MCF 10A (cell line): ENCODE data around the gene SRSF4. TPM values are rescaled to one million over a fixed set of nuclear protein-coding genes. Genes with fewer than 3 reads are reported as not detected.

ENCODE experiments used
- BruUV-seq: library from RNA; stranded (reverse); fragments of 400-500 nt; replicated peaks from 2 replicates; lab custom pipeline; 2021; lab: Mats Ljungman, UMichigan
- CTCF ChIA-PET: fragments of 300-600 bp; sonication (Branson Sonifier 250); formaldehyde crosslinking; extraction: SDS; loops from one replicate; lab custom pipeline; 2021; ENCODE audit warnings: antibody characterized with exemption, inconsistent platforms; lab: Yijun Ruan, JAX
- POLR2A ChIA-PET: fragments of 300-600, 350-650 bp; sonication (Branson Sonifier 250); formaldehyde crosslinking; extraction: SDS; loops from one replicate; lab custom pipeline; 2020; ENCODE audit warnings: antibody characterized with exemption, inconsistent platforms; lab: Yijun Ruan, JAX
- DNase-seq: peaks from one replicate; pipeline ENCODE4 v3.0.0-alpha.2; 2018; ENCODE audit not compliant: unreplicated experiment
- H3K27ac Mint-ChIP-seq: one replicate; pipeline ENCODE4 v1.8.0; 2022; ENCODE audit warnings: mild to moderate bottlenecking, low read depth, mixed read lengths; ENCODE audit not compliant: unreplicated experiment
- H3K27me3 Mint-ChIP-seq: one replicate; pipeline ENCODE4 v1.8.0; 2022; ENCODE audit warnings: mixed read lengths; ENCODE audit not compliant: insufficient read depth, unreplicated experiment
- H3K36me3 Mint-ChIP-seq: one replicate; pipeline ENCODE4 v1.8.0; 2022; ENCODE audit warnings: mild to moderate bottlenecking, moderate library complexity, mixed read lengths; ENCODE audit not compliant: insufficient read depth, unreplicated experiment
- H3K4me1 Mint-ChIP-seq: one replicate; pipeline ENCODE4 v1.8.0; 2022; ENCODE audit warnings: mixed read lengths; ENCODE audit not compliant: insufficient read depth, unreplicated experiment
- H3K4me3 Mint-ChIP-seq: one replicate; pipeline ENCODE4 v1.8.0; 2022; ENCODE audit warnings: mild to moderate bottlenecking, moderate library complexity, mixed read lengths; ENCODE audit not compliant: unreplicated experiment
- H3K9me3 Mint-ChIP-seq: one replicate; pipeline ENCODE4 v1.8.0; 2022; ENCODE audit warnings: mixed read lengths; ENCODE audit not compliant: unreplicated experiment
- CTCF ChIP-seq: fragments of 200-600 bp; IDR thresholded peaks from one replicate; pipeline ENCODE4 v1.8.0; 2022; ENCODE audit warnings: antibody characterized with exemption, mild to moderate bottlenecking; ENCODE audit not compliant: unreplicated experiment
- intact Hi-C: fragments of 100-400 bp; cut with micrococcal nuclease; formaldehyde crosslinking; loops from 2 replicates; pipeline ENCODE4 v1.14.1; 2022
- total RNA-seq: library from RNA; stranded (reverse); gene quantifications from 2 replicates; pipeline ENCODE4 v1.2.3, GENCODE V29; 2022

The SRSF4 gene
- total RNA-seq, 1 experiment from 2014 or later: 95.8 TPM

- H3K36me3 Mint-ChIP-seq: peaks cover 10% of the 10 kb centered on the region
- peaks cover 5% of the 10 kb centered on the region for H3K27me3 Mint-ChIP-seq
- no peak overlapping the region for H3K27ac Mint-ChIP-seq
- H3K4me1 Mint-ChIP-seq: no peaks in the 10 kb centered on the region
- H3K4me3 Mint-ChIP-seq: no peak overlapping the region
- no peak for TF ChIP-seq CTCF
- DNase-seq: no peak
- POLR2A ChIA-PET: interaction anchor here (0.5 kb wide), 1 partner anchor 216 kb away, joined by 4 read pairs; no protein-coding TSS in a partner anchor
- no TSS peak for BruUV-seq
- no peaks in the 10 kb centered on the region for H3K9me3 Mint-ChIP-seq
- CTCF ChIA-PET: no interaction called here
- intact Hi-C loops: no loop called here
Observed at GRCh38 chr1:29120367-29120766, 61.3 kb downstream of the SRSF4 start.

GRCh38 chr1:29119121-29119929 lies 62.4 kb downstream of the SRSF4 start:
- H3K4me3 Mint-ChIP-seq: no peak overlapping the region
- ChIA-PET POLR2A (interaction anchor here (0.5 kb wide), 1 partner anchor 214 kb away, joined by 4 read pairs; no protein-coding TSS in a partner anchor), CTCF (interaction anchor here (0.6 to 1.0 kb wide), 3 partner anchors 44 to 441 kb away, joined by 3 to 4 read pairs (median 3); no protein-coding TSS in a partner anchor)
- H3K36me3 Mint-ChIP-seq: peaks cover 16% of the 10 kb centered on the region
- H3K27me3 Mint-ChIP-seq: no peaks in the 10 kb centered on the region
- H3K9me3 Mint-ChIP-seq: no peaks in the 10 kb centered on the region
- no peak for DNase-seq
- intact Hi-C loops: no loop called here
- no TSS peak for BruUV-seq
- H3K27ac Mint-ChIP-seq: no peak overlapping the region
- H3K4me1 Mint-ChIP-seq: no peaks in the 10 kb centered on the region
- TF ChIP-seq CTCF: no peak

- intact Hi-C loops: no loop called here
- no peaks in the 10 kb centered on the region for H3K9me3 Mint-ChIP-seq
- peaks cover 16% of the 10 kb centered on the region for H3K36me3 Mint-ChIP-seq
- H3K27me3 Mint-ChIP-seq: no peaks in the 10 kb centered on the region
- ChIA-PET CTCF (no interaction called here), POLR2A (no interaction called here)
- H3K4me3 Mint-ChIP-seq: no peak overlapping the region
- no peak overlapping the region for H3K27ac Mint-ChIP-seq
- no peak for DNase-seq
- no TSS peak for BruUV-seq
- TF ChIP-seq CTCF: no peak
- H3K4me1 Mint-ChIP-seq: no peaks in the 10 kb centered on the region
Observed at GRCh38 chr1:29117381-29117780, 64.3 kb downstream of the SRSF4 start.

- Mint-ChIP-seq H3K27me3 (no peaks in the 10 kb centered on the region), H3K9me3 (no peaks in the 10 kb centered on the region), H3K36me3 (peaks cover 16% of the 10 kb centered on the region), H3K4me3 (no peak overlapping the region), H3K4me1 (no peaks in the 10 kb centered on the region), H3K27ac (no peak overlapping the region)
- intact Hi-C loops: no loop called here
- CTCF ChIA-PET: interaction anchor here (0.7 kb wide), 1 partner anchor 20 kb away, joined by 3 read pairs; no protein-coding TSS in a partner anchor
- no peak for DNase-seq
- POLR2A ChIA-PET: interaction anchor here (0.6 kb wide), 1 partner anchor 41 kb away, joined by 3 read pairs; no protein-coding TSS in a partner anchor
- BruUV-seq: no TSS peak
- TF ChIP-seq CTCF: no peak
Observed at GRCh38 chr1:29114654-29115053, 67.0 kb downstream of the SRSF4 start.
